K562 (cell line): ENCODE measurements around the gene RHOF. TPM values are rescaled to one million over a fixed set of nuclear protein-coding genes. Genes with fewer than 3 reads are reported as not detected.

Experiments used
- ESRRA ChIP-seq: fragments of 450-650 bp; IDR thresholded peaks from 2 replicates; pipeline ENCODE4 v1.6.1; 2014; ENCODE audit warnings: low read depth, mild to moderate bottlenecking, moderate library complexity, borderline replicate concordance
- ETV5 ChIP-seq: sonication (generic); formaldehyde crosslinking; IDR thresholded peaks from 2 replicates; pipeline ENCODE4 v1.4.0; 2020; ENCODE audit warnings: low read depth, mild to moderate bottlenecking, missing genetic modification reagents
- KLF10 ChIP-seq: fragments of 250-450 bp; sonication (Bioruptor Pico); IDR thresholded peaks from 2 replicates; pipeline ENCODE4 v1.6.1; 2021; ENCODE audit warnings: matching md5 sums
- LARP7 ChIP-seq: fragments of 450-650 bp; IDR thresholded peaks from 2 replicates; pipeline ENCODE4 v1.6.1; 2016
- MEF2D ChIP-seq: conservative IDR thresholded peaks from 2 replicates; pipeline ENCODE4 v1.6.1; 2016; ENCODE audit warnings: low read depth, missing genetic modification characterization, missing compliant biosample characterization
- MTA1 ChIP-seq: fragments of 450-650 bp; IDR thresholded peaks from 2 replicates; pipeline ENCODE4 v1.6.1; 2017; ENCODE audit warnings: borderline replicate concordance
- NFATC3 ChIP-seq: fragments of 450-650 bp; IDR thresholded peaks from 2 replicates; pipeline ENCODE4 v1.6.1; 2017; ENCODE audit warnings: mild to moderate bottlenecking
- PHTF2 ChIP-seq: fragments of 250-450 bp; sonication (Bioruptor Pico); IDR thresholded peaks from 2 replicates; pipeline ENCODE4 v1.5.0; 2021; ENCODE audit warnings: mild to moderate bottlenecking
- PTTG1 ChIP-seq: fragments of 450-650 bp; IDR thresholded peaks from 2 replicates; pipeline ENCODE4 v1.6.1; 2016; ENCODE audit warnings: low read depth, mild to moderate bottlenecking, missing genetic modification characterization, missing compliant biosample characterization
- RFX1 ChIP-seq: fragments of 450-650 bp; IDR thresholded peaks from 2 replicates; pipeline ENCODE4 v1.6.1; 2016; ENCODE audit warnings: mild to moderate bottlenecking, moderate library complexity
- SNRNP70 ChIP-seq: fragments of 200-400 bp; formaldehyde crosslinking; optimal IDR thresholded peaks from 2 replicates; pipeline ENCODE3; 2017; ENCODE audit warnings: low read depth, low read length
- ZFP1 ChIP-seq: fragments of 450-650 bp; formaldehyde crosslinking; IDR thresholded peaks from 2 replicates; pipeline ENCODE4 v1.4.0; 2020; ENCODE audit warnings: mild to moderate bottlenecking, mixed read lengths
- ZNF184 ChIP-seq: sonication (generic); formaldehyde crosslinking; IDR thresholded peaks from 2 replicates; pipeline ENCODE4 v1.5.0; 2020; ENCODE audit warnings: missing genetic modification reagents
- ZNF324 ChIP-seq: fragments of 250-450 bp; sonication (Bioruptor Pico); IDR thresholded peaks from 2 replicates; pipeline ENCODE4 v1.4.0; 2020; ENCODE audit warnings: mild to moderate bottlenecking
- ZNF507 ChIP-seq: conservative IDR thresholded peaks from 2 replicates; pipeline ENCODE4 v1.6.1; 2017; ENCODE audit warnings: missing genetic modification characterization, missing compliant biosample characterization
- polyA plus RNA-seq, 8 experiments: library from polyadenylated mRNA; depleted of rRNA in 4 of 8; stranded (reverse) in 5 of 8; unstranded in 3 of 8; fragments of >200 nt; fragmentation: Nextera tagmentation in 2 of 8; fragmentation: Illumina TruSeq in 1 of 8; extraction: Ambion mirVana in 2 of 8; extraction: Trizol in 1 of 8; gene quantifications; 2 replicates each; pipeline versions ENCODE4 v1.2.1 to v1.2.3, GENCODE V29; 2011 to 2014; ENCODE audit warnings: inconsistent platforms in 1 of 8, missing spikeins in 1 of 8
- total RNA-seq, 7 experiments: library from RNA; depleted of rRNA in 6 of 7; stranded (reverse); fragments of >200 nt in 6 of 7; fragmentation: Illumina TruSeq in 2 of 7; extraction: Trizol in 2 of 7; gene quantifications; 2 replicates each; pipeline versions ENCODE4 v1.2.1 to v1.2.3, GENCODE V29; 2011 to 2021; ENCODE audit warnings: low replicate concordance in 1 of 7
- TF ChIP-seq, protein P1 (sequence below): fragments of 250-450 bp; sonication (Bioruptor Pico); IDR thresholded peaks from 2 replicates; pipeline ENCODE4 v1.5.0; 2021; ENCODE audit warnings: mild to moderate bottlenecking, moderate library complexity
- TF ChIP-seq, protein P2 (sequence below): fragments of 450-650 bp; IDR thresholded peaks from 2 replicates; pipeline ENCODE4 v1.7.1; 2018; ENCODE audit warnings: mild to moderate bottlenecking, low read depth; ENCODE audit not compliant: partially characterized antibody
- TF ChIP-seq, protein P3 (sequence below), 2 experiments: IDR thresholded peaks; 2 replicates each; pipeline ENCODE4 v1.6.1; 2012; ENCODE audit warnings: improper control_type of control experiment in 2 of 2, low read depth in 2 of 2, low read length in 2 of 2, borderline replicate concordance in 1 of 2
- TF ChIP-seq, protein P4 (sequence below): fragments of 250-450 bp; sonication (Bioruptor Pico); IDR thresholded peaks from 2 replicates; pipeline ENCODE4 v1.4.0; 2020

RHOF gene
- total and polyA plus RNA-seq, 9 of the 15 experiments (the other 6 are each of a cell fraction or from before 2014, with no cell fraction given) = 0.13 to 10.1 (median 4.0) TPM

DNA sequence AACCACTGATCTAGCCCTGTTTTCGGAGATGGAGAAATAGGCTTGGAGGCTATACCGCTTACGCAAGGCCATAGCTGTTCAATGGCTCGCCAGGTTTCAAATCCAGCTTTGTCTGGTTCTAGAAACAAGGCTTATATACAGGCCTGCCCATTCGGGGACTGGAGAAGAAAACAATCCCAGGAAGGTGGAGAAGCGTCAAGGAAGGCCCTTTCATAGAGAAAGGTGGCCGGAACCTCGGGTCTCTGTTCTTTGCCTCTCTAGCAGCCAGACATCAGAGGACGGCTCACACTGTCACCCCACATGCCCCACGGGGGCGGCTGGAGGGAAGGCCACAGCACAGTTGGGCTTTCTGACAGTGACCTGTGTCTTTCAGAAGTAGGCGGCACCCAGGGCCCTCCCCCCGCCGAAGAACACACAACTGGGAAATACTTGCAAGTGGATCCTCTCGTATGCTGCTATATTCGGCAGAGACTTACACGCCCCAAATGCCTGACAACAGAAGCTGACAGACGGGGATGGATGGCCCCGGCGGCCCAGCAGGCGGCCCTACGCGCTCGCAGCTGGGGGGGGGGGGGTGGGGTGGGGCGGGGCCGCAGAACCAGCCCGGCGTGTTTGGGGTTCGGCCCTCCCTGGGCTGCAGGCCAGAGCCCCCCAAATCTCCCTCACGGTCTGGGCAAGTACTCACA lies 5.8 kb upstream of the RHOF start (continued):
- no peak for TF ChIP-seq SNRNP70
- no peak for TF ChIP-seq KLF10 (CRISPR knock-in tag)
- TF ChIP-seq, protein P1, sequence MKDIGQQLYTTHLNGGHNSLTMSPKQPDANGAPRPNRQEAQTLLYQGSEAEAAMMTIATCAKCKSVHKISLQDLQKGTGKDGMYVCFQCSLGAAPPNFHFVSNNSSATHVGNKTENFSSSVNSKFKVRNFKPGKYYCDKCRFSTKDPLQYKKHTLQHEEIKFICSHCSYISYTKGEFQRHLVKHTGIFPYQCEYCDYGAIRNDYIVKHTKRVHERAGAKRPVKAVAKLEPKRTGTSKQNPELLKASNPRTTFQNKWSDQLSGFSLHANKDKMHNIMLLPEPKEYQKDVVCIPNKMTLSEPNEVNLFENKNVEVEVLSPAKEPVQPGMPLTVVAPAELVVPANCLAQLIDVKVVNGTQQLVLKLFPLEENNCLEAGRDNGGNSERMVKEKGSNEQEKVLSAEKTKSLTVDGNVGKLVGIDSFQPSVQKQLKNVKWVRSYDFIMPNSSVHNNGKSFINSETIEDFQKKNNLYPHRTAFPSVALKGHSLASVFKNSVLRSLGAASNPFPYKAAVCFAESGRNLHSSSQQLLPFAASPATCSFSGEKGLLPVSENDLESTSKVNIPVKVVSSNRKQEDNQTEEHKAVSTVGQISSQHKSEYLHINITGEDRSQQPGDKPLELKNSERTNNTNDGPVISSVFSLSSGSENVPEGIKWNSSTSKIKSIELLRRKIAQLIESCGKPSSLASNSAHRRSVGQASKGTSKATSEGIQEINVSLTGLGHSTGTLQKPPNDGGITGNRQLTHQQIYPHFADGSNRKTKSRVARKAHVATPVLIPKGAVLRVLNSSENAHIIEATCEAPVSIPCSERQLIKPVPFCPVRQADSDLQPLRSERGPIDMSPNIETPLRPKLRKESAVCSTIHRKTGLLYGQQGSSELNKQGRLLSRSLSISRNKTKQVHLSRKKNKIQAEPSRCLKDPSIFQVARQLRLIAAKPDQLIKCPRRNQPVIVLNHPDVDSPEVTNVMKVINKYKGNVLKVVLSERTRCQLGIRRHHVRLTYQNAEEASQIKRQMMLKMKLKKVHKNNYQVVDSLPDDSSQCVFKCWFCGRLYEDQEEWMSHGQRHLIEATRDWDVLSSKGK (CRISPR knock-in tag) = no peak
- TF ChIP-seq ZNF507 (tag) = no peak
- no peak for TF ChIP-seq MTA1
- no peak for TF ChIP-seq ZNF184 (CRISPR knock-in tag)
- TF ChIP-seq ETV5 (CRISPR knock-in tag) = no peak
- no peak for TF ChIP-seq ZFP1
- TF ChIP-seq PTTG1 (tag) = no peak
- TF ChIP-seq ESRRA = no peak
- TF ChIP-seq LARP7 = no peak
- no peak for TF ChIP-seq PHTF2 (CRISPR knock-in tag)
- TF ChIP-seq NFATC3 = no peak
- no peak for TF ChIP-seq RFX1
- no peak for TF ChIP-seq MEF2D (tag)
- TF ChIP-seq ZNF324 = no peak
- TF ChIP-seq, protein P2, sequence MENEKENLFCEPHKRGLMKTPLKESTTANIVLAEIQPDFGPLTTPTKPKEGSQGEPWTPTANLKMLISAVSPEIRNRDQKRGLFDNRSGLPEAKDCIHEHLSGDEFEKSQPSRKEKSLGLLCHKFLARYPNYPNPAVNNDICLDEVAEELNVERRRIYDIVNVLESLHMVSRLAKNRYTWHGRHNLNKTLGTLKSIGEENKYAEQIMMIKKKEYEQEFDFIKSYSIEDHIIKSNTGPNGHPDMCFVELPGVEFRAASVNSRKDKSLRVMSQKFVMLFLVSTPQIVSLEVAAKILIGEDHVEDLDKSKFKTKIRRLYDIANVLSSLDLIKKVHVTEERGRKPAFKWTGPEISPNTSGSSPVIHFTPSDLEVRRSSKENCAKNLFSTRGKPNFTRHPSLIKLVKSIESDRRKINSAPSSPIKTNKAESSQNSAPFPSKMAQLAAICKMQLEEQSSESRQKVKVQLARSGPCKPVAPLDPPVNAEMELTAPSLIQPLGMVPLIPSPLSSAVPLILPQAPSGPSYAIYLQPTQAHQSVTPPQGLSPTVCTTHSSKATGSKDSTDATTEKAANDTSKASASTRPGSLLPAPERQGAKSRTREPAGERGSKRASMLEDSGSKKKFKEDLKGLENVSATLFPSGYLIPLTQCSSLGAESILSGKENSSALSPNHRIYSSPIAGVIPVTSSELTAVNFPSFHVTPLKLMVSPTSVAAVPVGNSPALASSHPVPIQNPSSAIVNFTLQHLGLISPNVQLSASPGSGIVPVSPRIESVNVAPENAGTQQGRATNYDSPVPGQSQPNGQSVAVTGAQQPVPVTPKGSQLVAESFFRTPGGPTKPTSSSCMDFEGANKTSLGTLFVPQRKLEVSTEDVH = no peak
- TF ChIP-seq, protein P3, sequence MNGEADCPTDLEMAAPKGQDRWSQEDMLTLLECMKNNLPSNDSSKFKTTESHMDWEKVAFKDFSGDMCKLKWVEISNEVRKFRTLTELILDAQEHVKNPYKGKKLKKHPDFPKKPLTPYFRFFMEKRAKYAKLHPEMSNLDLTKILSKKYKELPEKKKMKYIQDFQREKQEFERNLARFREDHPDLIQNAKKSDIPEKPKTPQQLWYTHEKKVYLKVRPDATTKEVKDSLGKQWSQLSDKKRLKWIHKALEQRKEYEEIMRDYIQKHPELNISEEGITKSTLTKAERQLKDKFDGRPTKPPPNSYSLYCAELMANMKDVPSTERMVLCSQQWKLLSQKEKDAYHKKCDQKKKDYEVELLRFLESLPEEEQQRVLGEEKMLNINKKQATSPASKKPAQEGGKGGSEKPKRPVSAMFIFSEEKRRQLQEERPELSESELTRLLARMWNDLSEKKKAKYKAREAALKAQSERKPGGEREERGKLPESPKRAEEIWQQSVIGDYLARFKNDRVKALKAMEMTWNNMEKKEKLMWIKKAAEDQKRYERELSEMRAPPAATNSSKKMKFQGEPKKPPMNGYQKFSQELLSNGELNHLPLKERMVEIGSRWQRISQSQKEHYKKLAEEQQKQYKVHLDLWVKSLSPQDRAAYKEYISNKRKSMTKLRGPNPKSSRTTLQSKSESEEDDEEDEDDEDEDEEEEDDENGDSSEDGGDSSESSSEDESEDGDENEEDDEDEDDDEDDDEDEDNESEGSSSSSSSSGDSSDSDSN (IDR thresholded peaks at IDR 0.05; ENCODE audit: borderline replicate concordance in 1 of 2, low read depth in 2 of 2, low read length in 2 of 2) = no peak
- TF ChIP-seq, protein P4, sequence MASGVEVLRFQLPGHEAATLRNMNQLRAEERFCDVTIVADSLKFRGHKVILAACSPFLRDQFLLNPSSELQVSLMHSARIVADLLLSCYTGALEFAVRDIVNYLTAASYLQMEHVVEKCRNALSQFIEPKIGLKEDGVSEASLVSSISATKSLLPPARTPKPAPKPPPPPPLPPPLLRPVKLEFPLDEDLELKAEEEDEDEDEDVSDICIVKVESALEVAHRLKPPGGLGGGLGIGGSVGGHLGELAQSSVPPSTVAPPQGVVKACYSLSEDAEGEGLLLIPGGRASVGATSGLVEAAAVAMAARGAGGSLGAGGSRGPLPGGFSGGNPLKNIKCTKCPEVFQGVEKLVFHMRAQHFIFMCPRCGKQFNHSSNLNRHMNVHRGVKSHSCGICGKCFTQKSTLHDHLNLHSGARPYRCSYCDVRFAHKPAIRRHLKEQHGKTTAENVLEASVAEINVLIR (CRISPR knock-in tag) = no peak
